Germinal center (tissue), 1 donor: ENCODE measurements around the gene GLYR1.
"Not testable (repeated sequence)": the region's sequence is repeated elsewhere in the genome, so short reads cannot be mapped to it uniquely, and the experiment has no call there.

Source experiments
- DNase-seq: peaks from one replicate; pipeline ENCODE4 v3.0.0; 2012; ENCODE audit warnings: mixed read lengths, low spot score

Gene GLYR1

GRCh38 chr16:4846901-4847773, at the start of gene GLYR1, which contains the start of gene UBN1:
TSS of gene GLYR1 (minus strand) at chr16:4847288. CDS start at chr16:4847265, 23 bp downstream.
TSS of gene UBN1 (plus strand) at chr16:4847481. CDS start at chr16:4852918, 5,437 bp downstream.
- DNase-seq: peak; percentile 98

DNA sequence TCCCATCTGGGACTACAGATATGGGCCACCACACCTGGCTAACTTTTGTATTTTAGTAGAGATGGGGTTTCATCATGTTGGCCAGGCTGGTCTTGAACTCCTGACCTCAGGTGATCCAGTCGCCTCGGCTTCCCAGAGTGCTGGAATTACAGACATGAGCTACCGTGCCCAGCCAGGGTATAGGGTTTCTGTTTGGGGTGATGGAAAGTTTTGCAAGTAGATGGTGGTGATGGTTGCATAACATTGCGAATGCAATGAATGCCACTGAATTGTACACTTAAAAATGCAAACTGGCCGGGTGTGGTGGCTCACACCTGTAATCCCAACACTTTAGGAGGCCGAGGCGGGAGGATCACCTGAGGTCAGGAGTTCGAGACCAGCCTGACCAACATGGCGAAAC, 49.7 kb upstream of the GLYR1 start:
- DNase-seq: not testable (repeated sequence)

DNA sequence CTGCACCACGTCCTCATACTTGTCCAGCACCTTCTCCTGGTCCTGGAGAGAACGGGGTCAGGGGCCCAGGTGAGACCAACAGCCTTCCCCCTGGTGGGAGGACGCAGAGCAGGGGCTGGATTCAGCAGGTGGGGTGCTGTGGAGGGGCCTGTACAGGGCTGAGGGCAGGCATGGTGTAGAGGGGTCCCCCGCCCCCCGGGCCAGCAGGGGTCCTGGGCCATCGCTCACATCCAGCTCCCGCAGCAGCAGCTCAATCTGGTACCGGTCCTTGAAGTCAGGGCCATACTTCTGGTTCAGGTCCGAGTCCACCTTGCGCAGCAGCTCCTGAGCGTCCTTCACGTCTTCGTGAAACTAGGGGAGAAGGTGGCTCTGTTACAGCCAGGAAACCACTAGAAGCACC, 48.3 kb upstream of the GLYR1 start:
- no peak for DNase-seq

GRCh38 chr16:4894276-4895150, 47.4 kb upstream of the GLYR1 start:
- DNase-seq: no peak

DNA sequence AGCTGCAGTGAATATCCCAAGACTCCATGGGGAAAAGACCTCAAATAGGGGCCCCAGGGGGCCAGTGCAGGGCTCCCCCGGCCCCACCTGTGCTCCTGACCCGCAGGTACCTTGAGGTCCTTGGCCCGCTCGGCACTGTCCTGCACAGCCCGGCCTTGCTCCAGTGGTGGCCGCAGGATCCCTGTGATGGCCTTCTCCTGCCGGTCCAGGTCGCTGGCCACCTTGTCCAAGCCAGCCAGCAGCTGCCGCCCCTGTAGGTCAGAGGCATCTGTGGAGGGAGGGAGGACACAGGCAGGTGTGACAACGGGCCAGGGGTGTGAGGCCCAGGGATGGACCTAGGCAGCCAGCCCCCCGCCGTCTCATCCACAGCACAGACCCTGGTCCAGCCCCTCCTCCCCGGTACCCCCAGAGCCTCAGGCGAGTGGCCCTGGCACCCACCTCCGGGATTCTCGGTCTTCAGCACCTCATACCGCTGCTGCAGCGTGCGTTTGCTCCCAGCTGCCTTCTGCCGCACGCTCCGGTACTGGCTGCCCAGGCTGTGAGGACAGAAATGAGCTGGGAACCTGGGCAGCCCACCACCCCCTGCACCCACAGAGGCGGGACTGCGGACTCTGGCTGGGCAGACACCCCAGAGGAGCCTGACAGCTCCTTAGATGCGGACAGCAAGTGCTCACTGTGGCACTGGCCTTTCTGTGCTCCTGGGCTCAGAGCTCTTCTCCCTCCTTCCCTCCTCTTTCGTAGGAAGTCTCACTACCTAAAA, 46.2 kb upstream of the GLYR1 start:
- DNase-seq: no peak

DNA sequence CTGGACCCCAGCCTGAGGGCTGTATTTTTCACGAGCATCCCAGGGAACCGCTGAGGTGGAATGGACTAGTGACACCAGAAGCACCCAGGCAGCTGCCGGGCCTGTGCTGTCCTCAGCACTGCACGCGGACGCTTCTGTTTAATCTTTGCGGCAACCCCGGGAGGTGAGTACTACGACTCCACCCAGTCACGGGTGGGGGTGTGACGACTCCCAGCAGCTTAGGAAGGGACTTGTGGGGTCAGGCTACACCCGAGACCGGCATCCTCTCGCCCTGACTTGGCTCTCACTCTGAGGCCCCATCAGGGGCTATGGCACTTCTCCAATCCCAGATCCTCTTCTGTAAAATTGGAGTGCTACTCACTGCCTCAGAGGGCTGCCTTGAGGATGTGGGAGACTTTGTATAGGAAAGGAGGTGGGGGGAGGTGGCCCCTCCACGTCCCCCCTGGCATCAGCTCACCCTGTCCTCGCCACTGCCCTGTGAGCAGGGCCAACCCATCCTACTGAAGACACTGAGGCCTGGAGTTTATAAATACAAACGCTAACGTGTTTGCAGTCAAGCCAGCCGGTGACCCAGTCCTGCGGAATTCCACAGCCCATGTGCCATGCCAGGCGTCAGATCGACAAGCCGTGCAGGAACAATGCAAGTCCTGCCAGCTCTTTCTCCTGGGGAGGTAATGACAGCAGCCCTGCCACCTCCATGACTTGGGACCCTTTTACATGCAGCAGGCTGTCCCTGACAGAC, 45.4 kb upstream of the GLYR1 start:
- no peak for DNase-seq

GRCh38 chr16:4891886-4892216, 44.8 kb upstream of the GLYR1 start:
- DNase-seq: no peak

DNA sequence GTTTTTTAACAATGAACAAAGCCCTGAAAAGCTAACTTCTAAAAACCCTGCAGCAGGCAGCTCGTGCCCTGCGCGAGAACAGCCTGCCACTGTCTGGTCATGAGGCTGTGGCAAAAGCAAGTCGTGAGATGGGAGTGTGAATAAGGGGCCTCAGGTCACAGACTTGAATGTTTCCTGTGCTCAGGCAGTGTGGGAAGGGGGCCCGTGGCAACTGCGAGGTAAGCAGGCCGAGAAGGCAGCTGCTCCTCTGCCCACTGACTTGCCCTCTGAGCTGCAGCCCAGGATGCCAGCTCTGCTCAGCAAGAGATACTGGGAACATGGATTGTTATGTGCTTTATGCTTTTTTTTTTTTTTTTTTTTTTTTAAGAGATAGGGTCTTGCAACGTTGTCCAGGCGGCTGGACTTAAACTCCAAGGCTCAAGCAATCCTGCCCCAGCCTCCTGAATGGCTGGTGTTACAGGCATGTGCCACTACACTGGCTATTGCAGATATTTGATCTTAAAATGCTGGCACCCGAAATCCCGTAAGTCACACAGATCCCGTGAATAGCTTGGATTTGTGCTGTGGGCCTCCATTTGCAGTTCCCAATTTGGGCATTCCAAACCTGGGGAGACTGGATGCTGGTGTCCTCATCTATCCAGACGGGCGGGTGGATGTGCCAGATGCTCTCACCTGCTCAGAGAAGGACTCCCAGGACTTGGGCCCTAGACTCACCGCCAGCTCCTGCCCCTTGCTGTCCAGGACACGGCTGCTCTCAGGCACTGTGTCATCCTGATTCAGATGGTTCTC, 44.2 kb upstream of the GLYR1 start:
- no peak for DNase-seq

DNA sequence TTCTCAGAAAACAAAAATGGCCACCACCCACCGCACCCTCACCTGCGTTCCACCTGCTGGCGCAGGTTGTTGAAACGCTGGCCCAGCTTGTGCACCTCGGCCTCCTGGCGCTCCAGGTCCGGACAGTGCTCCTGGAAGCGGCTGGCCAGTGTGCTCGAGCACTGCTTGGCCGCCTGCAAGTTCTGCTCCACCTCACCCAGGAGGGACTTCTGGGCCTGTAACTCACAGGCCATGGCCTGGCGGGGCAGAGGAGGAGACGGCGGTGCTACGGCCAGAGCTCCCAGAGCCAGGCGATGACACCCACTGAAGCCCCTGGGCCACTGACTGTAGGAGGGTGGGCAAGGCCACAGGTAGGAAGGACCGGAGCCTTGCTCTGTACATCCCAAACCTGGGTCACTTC, 43.6 kb upstream of the GLYR1 start:
- no peak for DNase-seq

GRCh38 chr16:4890026-4890425, 42.9 kb upstream of the GLYR1 start:
- no peak for DNase-seq

- DNase-seq: no peak
Measured at GRCh38 chr16:4888428-4889135, 41.5 kb upstream of the GLYR1 start.

GRCh38 chr16:4886151-4886550, 39.1 kb upstream of the GLYR1 start:
- no peak for DNase-seq

DNA sequence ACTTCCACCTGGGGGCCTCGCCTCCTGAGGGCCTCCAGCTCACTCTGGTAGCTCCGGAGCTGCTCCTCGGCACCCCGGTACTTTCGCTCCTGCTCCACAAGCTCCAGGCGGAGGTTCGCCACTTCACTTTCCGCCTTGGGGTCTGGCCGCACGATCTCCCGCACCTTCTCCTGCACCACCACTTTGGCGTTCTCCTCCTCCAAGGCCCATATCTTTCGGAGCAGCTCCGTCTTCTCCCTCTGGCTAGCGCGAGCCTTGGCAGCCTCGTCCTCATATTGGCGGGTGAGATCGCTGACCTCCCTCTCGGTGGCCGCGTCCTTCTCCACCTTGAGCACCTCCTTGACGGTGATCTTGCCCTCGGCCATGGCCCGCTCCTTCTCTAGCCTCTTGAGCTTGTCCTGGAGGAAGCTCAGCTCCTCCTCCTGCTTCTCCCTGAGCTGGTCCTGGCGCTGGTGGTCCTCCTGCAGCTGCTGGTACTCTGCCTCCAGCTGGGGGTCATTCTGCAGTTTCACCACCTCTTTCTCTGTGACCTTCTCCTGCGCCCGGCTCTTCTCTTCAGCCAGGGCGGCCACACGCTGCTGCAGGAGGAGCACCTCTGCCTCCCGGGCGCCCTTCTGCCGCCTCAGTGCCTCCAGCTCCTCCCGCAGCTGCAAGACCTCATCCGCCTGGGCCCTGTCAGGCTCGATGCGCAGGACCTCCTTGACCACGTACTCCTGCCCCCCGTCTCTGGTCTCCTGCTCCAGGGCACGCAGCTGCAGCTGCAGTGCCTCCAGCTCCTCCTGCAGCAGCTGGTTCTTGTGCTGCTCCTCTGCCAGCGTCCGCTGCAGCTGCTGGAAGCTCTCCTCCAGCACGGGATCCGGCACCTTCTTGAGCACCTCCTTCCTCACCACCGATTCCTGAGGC, 38.1 kb upstream of the GLYR1 start:
- no peak for DNase-seq

GRCh38 chr16:4884209-4884608, 37.1 kb upstream of the GLYR1 start:
- no peak for DNase-seq

- no peak for DNase-seq
Measured at GRCh38 chr16:4883501-4883900, 36.4 kb upstream of the GLYR1 start.

DNA sequence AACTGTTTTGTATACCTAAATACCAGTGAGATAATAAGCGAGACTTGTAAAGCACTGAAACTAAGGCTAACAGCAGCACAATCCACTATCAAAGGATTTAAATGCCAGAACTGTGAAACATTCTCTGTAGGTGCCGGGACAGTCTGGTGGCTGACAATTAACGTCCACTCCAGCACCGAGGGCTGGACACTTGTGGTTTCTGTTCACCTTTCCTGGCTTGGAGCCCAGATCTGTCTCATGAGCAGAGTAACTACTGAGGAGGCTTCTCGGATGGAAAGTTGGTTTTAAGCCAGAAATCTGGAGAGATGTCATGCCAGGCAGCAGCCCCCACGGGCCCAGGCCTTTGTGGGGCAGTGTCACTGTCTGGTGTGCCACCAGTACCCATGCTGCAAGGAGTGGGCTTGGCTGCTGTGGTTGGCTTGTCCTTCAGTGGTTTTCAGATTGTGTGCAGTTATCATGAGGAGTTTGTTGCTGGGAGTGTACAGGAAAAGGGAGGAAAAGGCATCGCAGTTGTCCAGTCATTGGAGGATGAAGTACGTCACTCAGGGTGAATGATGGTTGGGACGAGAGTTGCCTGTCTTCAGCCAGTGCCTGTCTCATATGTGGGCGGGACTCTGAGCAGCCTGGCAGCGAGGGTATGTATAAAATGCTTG, 35.7 kb upstream of the GLYR1 start:
- no peak for DNase-seq

DNA sequence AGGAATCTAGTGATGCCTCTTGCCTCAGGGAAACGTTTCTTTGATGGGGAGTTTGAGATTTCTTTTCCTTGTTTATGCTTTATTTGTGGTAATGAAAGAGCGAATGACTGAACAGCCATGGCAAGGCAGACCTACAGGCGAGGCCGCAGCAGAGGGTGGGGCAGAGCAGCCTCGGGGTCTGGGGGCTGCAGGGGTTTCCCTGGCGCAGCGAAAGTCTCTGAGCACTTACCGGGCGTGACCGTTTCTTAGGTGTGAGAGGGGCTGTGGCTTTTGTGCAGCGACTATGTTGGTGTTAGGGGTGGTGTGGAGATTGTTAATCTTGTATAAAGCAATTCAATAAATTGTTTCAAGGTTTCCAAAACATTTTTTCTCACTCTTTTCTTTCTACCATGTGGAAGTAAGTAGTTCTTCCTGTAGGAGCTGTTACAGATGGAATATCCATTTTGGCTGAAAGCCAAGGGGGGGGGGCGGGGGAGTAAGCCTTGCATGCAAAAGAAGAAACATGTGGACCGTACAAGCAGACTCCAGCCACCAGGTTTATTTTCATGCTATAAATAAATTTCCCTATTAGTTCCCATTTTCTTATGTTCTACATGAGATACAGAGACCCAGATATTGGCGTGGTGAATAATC, 35.0 kb upstream of the GLYR1 start:
- no peak for DNase-seq

GRCh38 chr16:4880006-4880580, 33.0 kb upstream of the GLYR1 start:
- no peak for DNase-seq
